KG1 (cell line): Measurements from ENCODE around the gene SYNPO2.
"Not testable (repeated sequence)": the region's sequence is repeated elsewhere in the genome, so short reads cannot be mapped to it uniquely, and the experiment has no call there.

Experiments used
- DNase-seq: peaks from one replicate; lab custom pipeline; 2025; lab: John Stamatoyannopoulos, UW

Gene SYNPO2

GRCh38 chr4:119067670-119068360, 179.2 kb downstream of the SYNPO2 start:
- not testable (repeated sequence) for DNase-seq

GRCh38 chr4:119068529-119068962, 179.9 kb downstream of the SYNPO2 start:
- no peak for DNase-seq

- no peak for DNase-seq
These were observed 181.6 kb downstream of the SYNPO2 start for GRCh38 chr4:119070301-119070700.

- DNase-seq, result no peak
These were observed 192.3 kb downstream of the SYNPO2 start for GRCh38 chr4:119080721-119081541.

GRCh38 chr4:119081542-119081859, 192.8 kb downstream of the SYNPO2 start:
- DNase-seq, result no peak

- no peak for DNase-seq
These were observed 193.3 kb downstream of the SYNPO2 start for GRCh38 chr4:119081943-119082342.

- no peak for DNase-seq
These were observed 194.0 kb downstream of the SYNPO2 start for GRCh38 chr4:119082661-119083060.

GRCh38 chr4:119084513-119084912, 195.9 kb downstream of the SYNPO2 start:
- DNase-seq, result no peak

- no peak for DNase-seq
These were observed 198.5 kb downstream of the SYNPO2 start for GRCh38 chr4:119087121-119087520.

- no peak for DNase-seq
These were observed 199.0 kb downstream of the SYNPO2 start for GRCh38 chr4:119087656-119088055.

- DNase-seq, result no peak
These were observed 204.6 kb downstream of the SYNPO2 start for GRCh38 chr4:119093042-119093827.

- DNase-seq, result no peak
These were observed 208.7 kb downstream of the SYNPO2 start for GRCh38 chr4:119097282-119097900.

- no peak for DNase-seq
These were observed 209.7 kb downstream of the SYNPO2 start for GRCh38 chr4:119098306-119098705.

GRCh38 chr4:119099227-119099810, 210.7 kb downstream of the SYNPO2 start:
- no peak for DNase-seq

- DNase-seq, result no peak
These were observed 212.0 kb downstream of the SYNPO2 start for GRCh38 chr4:119100655-119101054.

- no peak for DNase-seq
These were observed 214.6 kb downstream of the SYNPO2 start for GRCh38 chr4:119103263-119103662.

GRCh38 chr4:119104644-119105273, 216.1 kb downstream of the SYNPO2 start:
- no peak for DNase-seq

GRCh38 chr4:119105605-119106004, 217.0 kb downstream of the SYNPO2 start:
- DNase-seq, result no peak

- no peak for DNase-seq
These were observed 217.7 kb downstream of the SYNPO2 start for GRCh38 chr4:119106036-119107000.

GRCh38 chr4:119110121-119110520, 221.5 kb downstream of the SYNPO2 start:
- no peak for DNase-seq
